OCI-M1 (cell line): Measurements from ENCODE around the gene SYNGR2.
A peak's percentile ranks its signal among the peaks of the same experiment; 100 is the strongest.
"Not testable (repeated sequence)": the region's sequence is repeated elsewhere in the genome, so short reads cannot be mapped to it uniquely, and the experiment has no call there.

ENCODE experiments used
- DNase-seq: peaks from one replicate; lab custom pipeline; 2025; lab: John Stamatoyannopoulos, UW

The SYNGR2 gene

GRCh38 chr17:78171591-78172248 is 3.3 kb downstream of the SYNGR2 start:
- not testable (repeated sequence) for DNase-seq

- DNase-seq: no peak
Observed at GRCh38 chr17:78172249-78173051, 4.1 kb downstream of the SYNGR2 start.

DNA sequence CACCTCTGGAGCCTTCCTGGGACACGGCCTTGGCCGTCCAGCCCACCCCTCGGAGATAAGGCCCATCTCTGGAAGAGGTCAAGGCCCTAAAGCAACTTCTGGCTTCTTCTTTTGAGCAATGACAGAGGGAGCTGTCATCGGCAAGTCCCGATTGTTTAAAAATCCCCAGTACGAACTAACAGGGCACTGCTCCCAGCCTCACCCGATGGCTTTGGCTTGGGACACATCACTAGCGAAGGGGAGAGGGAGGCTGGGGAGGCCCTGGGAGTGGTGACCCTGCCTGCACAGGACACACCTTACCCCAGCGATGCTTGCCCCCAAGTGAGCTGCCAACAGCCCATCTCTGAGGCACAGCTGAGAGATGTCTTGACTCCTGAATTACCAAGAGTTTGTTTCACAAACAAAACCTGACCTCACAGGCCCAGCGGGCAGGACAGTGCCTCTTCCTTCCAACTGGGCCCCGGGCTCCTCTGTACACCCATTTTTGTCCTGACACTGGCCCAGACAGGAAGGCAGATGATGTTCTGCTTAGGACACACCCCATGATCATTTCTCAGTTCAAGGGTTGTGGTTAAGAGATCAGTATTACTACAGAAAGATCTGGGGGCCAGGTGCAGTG is 4.8 kb downstream of the SYNGR2 start:
- DNase-seq: no peak

- no peak for DNase-seq
Observed at GRCh38 chr17:78174346-78174869, 6.0 kb downstream of the SYNGR2 start.

DNA sequence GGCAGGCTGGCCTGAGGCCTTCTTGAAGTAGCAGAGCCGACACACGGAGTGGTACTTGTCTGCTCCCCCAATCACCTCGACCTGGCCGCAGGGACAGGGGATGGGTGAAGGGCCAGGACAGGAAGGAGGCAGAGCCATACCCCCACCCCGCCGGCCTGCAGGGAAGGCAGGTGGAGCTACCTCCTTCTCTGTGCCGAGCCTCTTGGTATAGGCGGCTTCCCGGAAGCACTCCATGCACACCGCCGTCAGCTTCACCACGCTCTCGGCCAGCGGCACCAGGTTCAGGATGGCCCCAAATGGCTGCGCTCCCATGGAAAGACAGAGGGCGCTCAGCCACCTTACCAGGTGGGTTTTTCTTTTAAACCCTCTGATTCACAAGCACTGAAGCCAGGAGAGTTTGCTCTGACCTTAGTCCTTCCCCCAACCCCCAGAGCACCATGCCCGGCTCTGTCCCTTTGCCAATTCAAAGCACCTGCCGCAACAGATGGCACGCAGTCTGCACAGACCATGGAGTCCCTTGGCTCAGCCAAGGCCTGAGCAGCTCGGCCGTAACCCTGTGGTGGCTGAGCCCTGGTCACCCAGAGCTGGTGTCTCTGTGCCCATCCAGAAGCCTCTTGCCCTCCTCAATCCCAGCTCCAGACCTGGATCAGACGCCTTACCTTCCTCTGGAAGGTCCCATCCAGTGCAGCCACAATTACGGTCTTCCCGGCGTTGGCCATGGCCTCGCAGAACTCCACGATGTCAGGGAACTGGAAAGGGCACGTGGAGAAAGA is 6.7 kb downstream of the SYNGR2 start:
- DNase-seq: no peak

DNA sequence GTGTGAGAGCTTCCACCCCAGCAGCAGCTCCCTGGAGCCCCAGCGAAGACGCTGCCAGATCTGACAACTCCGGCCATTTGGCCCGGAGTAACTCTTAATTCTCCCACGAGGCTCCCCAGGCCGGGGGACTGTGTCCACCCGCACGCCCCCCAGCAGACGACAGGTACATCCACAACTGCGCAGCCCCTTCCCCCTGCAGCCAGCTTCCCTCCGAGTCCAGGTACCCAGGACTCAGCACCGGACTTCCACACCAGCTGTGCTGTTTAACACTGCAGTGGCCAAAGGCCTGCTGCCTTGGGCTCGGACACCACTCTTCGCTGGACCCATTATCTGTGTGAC is 7.2 kb downstream of the SYNGR2 start:
- DNase-seq: no peak

GRCh38 chr17:78176548-78177025 is 8.2 kb downstream of the SYNGR2 start:
- DNase-seq: peak; percentile 79

DNA sequence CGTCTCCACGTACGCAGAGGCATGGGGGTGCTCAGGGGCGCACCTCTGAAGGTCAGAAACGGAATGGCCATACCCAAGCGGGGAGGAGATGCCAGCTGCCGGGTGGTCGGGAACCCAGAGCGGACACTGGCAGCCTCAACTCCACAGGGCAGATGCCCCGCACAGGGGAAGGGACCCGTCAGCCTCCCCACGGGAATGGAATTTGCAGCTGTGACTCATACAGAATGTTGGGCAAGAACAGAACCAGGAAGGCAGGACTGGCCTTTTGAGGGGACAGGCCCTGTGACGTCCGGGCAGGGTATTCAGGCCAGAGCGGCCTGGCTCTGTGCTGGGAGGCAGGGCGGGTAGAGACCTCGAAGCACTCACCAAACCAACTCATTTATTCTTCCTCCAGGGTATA is 11.0 kb downstream of the SYNGR2 start:
- DNase-seq: no peak

DNA sequence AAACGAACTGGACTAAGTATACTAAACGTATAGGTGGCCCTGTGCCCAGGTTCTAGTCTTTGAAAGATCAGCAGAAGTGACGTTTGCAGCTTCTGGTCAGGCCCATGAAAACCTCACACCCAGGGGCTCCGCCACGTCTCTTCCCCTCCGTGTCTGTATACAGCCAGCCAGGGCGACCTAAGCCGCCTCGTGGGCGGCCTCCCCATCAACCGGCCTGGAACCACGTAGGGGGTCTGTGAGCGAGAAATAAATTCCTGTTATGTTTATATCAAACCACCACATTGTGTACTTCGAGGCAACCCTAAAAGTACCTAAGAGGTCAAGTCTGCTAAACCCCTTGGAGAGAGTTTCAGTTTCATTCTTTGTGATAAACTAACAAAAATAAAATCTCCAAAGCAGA is 11.7 kb downstream of the SYNGR2 start:
- no peak for DNase-seq

GRCh38 chr17:78180508-78180907 is 12.1 kb downstream of the SYNGR2 start:
- no peak for DNase-seq

DNA sequence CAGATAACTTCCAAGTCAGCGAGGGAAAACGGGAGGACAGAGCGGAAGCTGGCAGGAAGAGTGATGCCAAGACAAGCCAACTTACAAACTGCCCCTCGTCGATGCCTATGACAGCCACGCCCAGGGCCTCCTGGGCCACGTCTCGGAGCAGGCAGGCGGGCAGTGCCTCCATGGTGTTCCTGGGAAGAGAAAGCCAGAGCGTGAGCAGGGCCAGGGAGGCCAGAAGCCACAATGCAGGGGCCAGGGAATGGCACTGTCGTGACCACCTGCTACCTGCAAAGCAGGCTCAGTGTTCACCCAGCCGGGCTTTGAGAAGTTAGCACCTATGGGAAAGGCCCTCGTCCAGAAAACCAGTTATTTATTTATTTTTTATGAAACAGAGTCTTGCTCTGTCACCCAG is 14.1 kb downstream of the SYNGR2 start:
- DNase-seq: no peak

- DNase-seq: no peak
Observed at GRCh38 chr17:78183916-78184315, 15.5 kb downstream of the SYNGR2 start.

GRCh38 chr17:78184351-78184750 is 16.0 kb downstream of the SYNGR2 start:
- no peak for DNase-seq

DNA sequence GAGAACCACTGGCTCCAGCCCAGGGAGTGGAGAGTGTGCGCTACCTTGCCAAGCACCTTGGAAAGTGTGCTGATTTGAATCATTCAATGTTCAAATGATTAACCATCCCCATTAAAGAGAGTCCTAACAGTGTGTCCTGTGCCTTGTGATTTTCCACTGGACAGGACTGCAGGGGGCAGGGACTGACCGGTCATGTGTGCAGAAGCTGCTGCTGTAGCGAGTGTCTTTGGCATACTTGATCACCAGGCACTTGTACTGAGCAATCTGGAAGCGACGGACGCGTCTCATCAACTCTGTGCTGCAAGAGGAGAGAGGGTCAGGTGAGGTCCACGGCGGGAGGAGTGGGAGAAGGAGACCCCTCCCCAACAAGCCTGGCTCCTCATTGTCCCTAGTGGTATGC is 16.5 kb downstream of the SYNGR2 start:
- DNase-seq: no peak

- peak; percentile 71 for DNase-seq
Observed at GRCh38 chr17:78185981-78186691, 17.8 kb downstream of the SYNGR2 start.

DNA sequence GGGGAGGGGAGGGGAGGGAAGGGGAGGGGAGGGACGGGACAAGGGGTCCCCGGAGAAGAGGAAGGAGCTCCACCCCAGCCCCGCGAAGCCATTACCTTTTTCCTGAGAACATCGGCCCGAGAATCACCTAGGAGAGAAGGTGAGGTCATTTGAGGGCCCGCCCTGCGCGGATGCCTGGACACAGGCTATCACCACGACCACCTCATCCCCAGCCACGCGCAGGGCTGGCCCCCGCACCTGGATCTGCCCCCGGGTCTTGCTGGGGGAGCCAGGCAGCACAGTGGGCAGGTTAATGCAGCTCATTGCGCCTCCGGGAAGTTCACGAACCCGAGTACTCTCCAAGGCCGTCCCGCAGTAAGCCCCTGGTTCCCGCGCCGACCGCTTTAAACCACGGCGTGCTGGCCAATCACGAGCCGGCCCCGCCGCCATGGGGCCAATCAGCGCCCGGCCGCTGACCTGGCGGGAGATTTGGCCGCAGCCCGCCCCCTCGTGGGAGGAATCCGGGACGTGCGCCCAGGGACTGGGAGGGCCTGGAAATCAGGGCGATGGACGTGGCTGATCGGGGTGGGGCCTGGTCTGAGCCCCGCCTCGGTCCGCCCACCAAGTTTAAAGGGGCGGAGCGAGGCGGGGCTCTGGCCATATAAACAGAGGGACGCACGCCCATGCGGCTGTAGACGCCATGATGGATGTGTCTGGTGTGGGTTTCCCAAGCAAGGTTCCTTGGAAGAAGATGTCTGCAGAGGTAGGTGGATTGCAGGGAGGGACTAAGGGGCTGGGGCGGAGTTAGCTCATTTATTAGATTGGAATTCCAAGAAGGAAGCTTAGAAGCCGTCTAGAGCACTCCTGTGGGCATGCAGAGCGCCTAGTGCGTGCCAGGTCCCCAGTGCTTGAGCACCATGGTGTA is 18.6 kb downstream of the SYNGR2 start, which contains the start of the genes AFMID and TK1:
Gene AFMID, plus strand, starts transcription at position 671 of the 904 bp plus-strand sequence. Its CDS starts 9 bp downstream, at position 680.
Gene TK1, minus strand, starts transcription at position 361 of the 904 bp plus-strand sequence. Its CDS starts 58 bp downstream, at position 303.
- peak; percentile 99 for DNase-seq

- no peak for DNase-seq
Observed at GRCh38 chr17:78196716-78197115, 28.3 kb downstream of the SYNGR2 start.

- no peak for DNase-seq
Observed at GRCh38 chr17:78197147-78197832, 28.9 kb downstream of the SYNGR2 start.

DNA sequence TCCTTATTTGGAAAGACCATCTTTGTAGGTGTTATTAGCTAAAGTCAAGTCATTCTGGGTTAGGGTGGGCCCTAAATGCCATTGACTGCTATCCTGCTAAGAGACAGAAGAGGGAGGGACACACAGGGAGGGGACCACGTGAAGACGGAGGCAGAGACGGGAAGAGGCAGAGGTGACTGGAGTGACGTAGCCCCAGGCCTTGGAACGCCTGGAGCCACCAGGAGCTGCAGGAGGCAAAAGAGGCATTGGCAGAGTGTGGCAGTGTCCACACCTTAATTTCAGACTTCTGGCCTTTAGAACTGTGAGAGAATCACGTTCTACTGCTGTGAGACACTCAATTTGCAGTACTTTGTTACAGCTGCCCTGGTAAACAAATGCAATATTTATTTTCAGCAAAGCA is 32.1 kb downstream of the SYNGR2 start:
- no peak for DNase-seq
